Fibroblast of skin of right quadriceps (primary cell): ENCODE measurements around the gene ADM2.

ENCODE experiments used
- DNase-seq: peaks from one replicate; pipeline ENCODE4 v3.0.0-alpha.2; 2013

The ADM2 gene

GRCh38 chr22:50485221-50486131 lies 4.1 kb downstream of the ADM2 start:
- no peak for DNase-seq

GRCh38 chr22:50486561-50487289 lies 5.4 kb downstream of the ADM2 start, which contains the start of gene MIOX:
TSS of gene MIOX (plus strand) at chr22:50486859. CDS start at chr22:50486898, 39 bp downstream.
- DNase-seq, result no peak

GRCh38 chr22:50487290-50488005 lies 6.1 kb downstream of the ADM2 start:
- DNase-seq, result no peak

GRCh38 chr22:50488006-50488677 lies 6.8 kb downstream of the ADM2 start:
- DNase-seq, result no peak

GRCh38 chr22:50488886-50489285 lies 7.5 kb downstream of the ADM2 start:
- DNase-seq, result no peak

- no peak for DNase-seq
These were observed 8.3 kb downstream of the ADM2 start for GRCh38 chr22:50489363-50490243.

- DNase-seq, result no peak
These were observed 9.4 kb downstream of the ADM2 start for GRCh38 chr22:50490531-50491308.

- no peak for DNase-seq
These were observed 15.8 kb downstream of the ADM2 start for GRCh38 chr22:50497093-50497492.

GRCh38 chr22:50498322-50498890 lies 17.1 kb downstream of the ADM2 start:
- peak; percentile 46 for DNase-seq

- no peak for DNase-seq
These were observed 19.1 kb downstream of the ADM2 start for GRCh38 chr22:50500452-50500851.

GRCh38 chr22:50502096-50502495 lies 20.8 kb downstream of the ADM2 start:
- no peak for DNase-seq

- DNase-seq, result no peak
These were observed 21.5 kb downstream of the ADM2 start for GRCh38 chr22:50502628-50503474.

GRCh38 chr22:50503475-50504145 lies 22.3 kb downstream of the ADM2 start:
- DNase-seq, result no peak

- no peak for DNase-seq
These were observed 23.2 kb downstream of the ADM2 start for GRCh38 chr22:50504369-50505211.

- no peak for DNase-seq
These were observed 24.0 kb downstream of the ADM2 start for GRCh38 chr22:50505276-50505775.

GRCh38 chr22:50505776-50506610 lies 24.6 kb downstream of the ADM2 start:
- no peak for DNase-seq
